HG03135 (cell line): ENCODE measurements around the gene UNC13B.

Source experiments
- ATAC-seq: cut with Tn5 transposase; IDR thresholded peaks from one replicate; pipeline ENCODE4 v1.9.1; 2021; ENCODE audit warnings: mild to moderate bottlenecking, moderate library complexity; ENCODE audit not compliant: unreplicated experiment

Gene UNC13B

GRCh38 chr9:35272989-35273388, 111.2 kb downstream of the UNC13B start:
- no peak for ATAC-seq

DNA sequence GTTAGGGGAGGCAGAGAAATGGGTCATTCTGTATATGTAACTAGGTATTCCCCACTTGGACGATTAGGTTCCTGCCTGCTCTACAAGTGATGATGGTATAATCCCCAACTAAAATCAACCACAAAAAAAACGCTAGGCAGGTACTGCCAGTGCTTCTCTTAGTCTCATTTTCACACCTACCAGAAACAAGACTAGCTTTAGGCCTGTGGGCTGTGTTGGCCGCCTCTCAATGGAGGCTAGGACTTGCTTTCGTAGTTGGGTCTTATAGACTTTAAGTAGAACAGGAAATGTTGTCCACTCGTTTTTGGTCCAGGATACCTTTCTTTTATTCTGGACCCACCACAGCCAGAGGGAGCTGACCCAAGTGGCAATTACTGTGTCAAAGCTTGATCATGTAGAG, 111.8 kb downstream of the UNC13B start:
- ATAC-seq, result no peak

DNA sequence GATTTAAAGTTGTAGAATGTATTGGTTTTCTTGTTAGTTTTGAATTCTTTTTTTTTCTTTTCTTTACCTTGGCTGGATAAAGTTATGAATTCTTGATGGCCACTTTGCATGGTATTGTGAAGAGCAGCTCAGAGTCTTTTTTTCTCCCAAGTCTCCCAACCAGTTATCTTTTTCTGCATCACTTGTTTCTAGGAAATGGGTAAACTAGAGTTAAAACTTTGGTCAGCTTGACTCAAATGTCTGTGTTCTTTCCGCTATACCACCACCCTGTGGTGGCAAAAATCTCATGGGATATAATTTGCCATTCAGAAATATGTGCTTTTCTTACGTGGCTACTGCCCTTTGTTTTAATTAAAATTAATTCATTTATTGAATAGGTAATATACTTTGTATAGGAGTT, 113.2 kb downstream of the UNC13B start:
- no peak for ATAC-seq

DNA sequence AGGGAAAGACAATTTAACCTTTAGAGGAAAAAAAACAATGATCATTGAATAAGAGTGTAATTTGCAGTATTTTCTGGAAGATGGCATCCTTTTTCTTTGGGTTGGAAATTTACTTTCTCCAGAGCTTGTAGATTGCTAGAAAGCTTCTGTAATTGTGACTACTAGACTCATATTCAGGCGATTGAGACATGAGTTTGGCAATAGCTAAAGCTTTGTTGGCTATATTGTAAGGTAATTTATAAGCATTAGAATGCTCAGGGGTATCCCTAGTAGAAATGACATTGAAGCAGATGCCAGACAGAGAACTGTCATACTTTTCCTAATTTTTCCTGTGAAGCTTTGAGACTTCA, 115.3 kb downstream of the UNC13B start:
- no peak for ATAC-seq

- no peak for ATAC-seq
Measured at GRCh38 chr9:35277628-35278359, 116.0 kb downstream of the UNC13B start.

GRCh38 chr9:35279946-35280345, 118.1 kb downstream of the UNC13B start:
- ATAC-seq, result no peak

DNA sequence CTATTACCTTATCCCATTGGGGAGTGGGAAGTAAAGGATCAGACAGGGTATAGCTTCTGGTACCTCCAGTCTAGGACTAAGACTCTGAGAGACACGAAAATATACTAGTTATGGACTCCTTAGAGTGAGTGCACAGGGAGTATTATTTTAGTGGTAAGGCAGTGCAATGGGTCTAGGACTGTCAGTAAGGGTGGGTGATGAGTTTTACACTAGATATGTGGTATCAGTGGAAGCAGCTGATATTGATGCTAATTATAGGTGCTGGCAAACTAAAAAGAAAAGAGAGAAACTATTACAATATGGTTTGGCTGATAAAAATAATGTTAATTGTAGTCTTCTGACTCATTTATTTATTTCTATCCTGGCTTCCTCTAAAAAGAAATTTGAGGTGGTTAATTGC, 118.6 kb downstream of the UNC13B start:
- no peak for ATAC-seq

DNA sequence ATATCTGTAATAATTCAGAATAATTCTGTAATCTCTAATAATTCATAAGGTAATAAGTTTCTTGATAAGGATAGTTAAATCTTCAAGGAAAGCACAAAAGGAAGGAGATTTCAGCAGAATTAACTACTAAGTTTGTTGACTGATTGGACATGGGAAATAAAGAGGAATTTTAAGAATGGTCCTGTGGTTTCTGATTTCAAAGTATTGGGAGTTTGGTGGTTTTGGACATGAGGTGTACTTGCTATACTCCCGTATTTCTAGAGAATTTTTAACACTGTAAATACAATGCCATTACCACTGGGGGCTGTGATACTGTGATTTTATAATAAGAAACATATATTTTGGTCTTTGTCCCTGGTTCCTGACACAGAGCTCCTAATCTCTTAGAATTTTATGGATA, 123.9 kb downstream of the UNC13B start:
- no peak for ATAC-seq

- ATAC-seq, result no peak
Measured at GRCh38 chr9:35286381-35286780, 124.6 kb downstream of the UNC13B start.

GRCh38 chr9:35287987-35288632, 126.3 kb downstream of the UNC13B start:
- no peak for ATAC-seq

DNA sequence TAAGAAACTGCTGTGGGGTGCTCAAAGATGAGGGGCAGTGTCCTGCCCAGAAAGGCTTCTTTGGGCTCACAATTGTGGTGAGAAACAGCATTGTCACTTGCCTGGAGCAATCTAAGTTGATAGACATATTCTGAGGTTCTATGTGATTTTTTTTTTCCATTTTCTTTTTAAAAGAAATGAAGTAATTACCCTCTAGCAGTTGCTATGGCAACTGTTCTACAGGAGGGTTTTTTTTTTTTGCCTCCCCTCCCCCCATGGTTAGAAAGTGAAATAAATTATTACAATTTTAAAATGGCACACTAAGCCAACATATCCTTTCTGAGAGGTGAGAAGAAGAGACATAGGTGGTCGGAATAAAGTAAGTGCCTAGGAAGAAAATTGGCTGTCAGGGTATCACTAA, 127.0 kb downstream of the UNC13B start:
- no peak for ATAC-seq

DNA sequence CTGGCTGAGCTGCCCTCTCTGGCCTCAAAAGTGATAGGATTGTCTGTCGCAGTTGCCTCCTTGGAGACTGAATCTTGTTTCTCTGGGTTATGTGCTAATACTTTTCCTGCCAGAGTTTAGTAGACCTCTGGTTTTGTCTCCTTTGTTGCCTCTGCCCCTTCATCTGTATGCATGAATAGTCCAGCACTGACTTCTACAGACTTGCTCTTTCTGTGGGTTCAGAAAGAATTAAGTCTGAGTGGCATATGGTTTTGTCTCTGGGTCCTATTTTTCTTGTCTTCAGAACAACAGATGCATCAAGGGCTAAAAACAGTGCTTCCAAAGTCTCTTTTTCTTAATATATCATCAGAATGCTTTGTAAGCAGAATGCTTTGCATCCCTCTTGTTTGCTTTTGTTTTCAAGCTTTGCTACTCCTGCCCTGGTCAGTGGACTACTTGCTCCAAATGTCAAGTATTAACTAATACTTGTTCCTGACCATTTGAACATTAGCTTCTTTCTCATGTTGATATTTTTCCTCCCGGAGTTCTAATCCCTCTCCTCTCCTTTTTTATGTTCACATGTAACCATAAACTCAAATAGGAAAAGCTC, 131.7 kb downstream of the UNC13B start:
- ATAC-seq, result no peak

GRCh38 chr9:35294066-35294465, 132.3 kb downstream of the UNC13B start:
- no peak for ATAC-seq

GRCh38 chr9:35294556-35294955, 132.7 kb downstream of the UNC13B start:
- ATAC-seq, result no peak

DNA sequence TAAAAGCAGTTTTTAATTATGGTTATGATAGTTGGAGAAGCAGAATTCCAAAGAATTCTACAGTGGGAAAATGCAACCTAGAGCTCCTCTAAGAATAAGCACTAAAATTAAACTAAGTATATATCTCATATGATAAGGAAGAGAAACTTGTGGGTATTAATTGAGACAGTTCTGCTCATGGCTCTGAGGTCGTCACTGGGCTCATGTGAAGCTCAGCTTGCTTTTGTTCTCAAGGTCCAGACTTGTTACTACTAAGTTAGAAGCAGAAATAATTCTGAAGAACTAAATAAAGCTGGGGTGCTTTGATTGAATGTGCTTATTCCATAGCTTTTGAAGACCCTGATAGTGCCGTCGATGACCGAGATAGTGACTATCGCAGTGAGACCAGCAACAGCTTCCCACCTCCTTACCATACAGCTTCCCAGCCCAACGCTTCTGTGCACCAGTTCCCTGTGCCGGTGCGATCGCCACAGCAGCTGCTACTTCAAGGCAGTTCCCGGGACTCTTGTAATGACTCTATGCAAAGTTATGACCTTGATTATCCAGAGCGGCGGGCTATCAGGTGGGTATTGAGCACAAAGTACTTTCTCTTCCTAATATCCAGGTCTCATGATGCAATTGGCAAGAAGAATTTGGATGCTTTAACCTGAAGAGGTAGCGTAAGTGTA, 133.7 kb downstream of the UNC13B start:
- no peak for ATAC-seq

DNA sequence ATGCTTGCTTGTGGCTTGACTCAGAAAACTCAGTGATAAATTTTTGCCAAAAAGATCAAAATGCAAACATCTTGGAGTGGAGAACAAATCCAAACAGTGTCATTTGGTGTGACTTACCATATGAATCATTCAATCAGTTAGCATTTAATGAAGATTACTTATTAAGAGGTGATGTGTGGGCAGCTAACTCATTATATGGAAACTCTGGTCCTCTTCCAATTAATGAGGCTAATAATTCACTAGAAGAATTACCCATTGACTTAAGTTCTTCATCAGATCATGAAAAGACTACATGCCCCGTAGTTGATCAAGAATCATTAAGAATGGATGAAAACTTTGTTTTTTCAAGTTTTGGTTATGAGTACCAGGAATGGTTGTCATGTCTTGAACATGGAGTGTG, 141.8 kb downstream of the UNC13B start:
- no peak for ATAC-seq

- no peak for ATAC-seq
Measured at GRCh38 chr9:35306283-35306682, 144.5 kb downstream of the UNC13B start.

DNA sequence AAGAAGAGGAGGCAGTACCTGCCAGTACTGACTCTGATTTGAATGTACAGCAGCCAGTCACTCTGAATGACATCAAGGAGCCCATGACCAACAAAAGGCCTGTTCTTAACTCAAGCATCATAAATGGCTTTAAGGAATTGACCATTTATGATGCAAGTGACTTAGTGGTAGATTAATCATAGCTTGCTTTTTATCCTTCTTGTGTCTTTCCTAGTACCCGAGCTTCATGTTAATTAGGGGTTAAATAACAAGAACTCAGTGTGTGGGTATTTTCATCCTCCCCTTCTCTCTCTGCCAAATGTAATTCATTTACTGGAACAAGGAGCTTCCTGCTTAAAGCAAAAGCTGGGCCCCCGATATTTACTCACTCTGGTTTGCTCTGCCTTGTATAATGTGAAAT, 146.5 kb downstream of the UNC13B start:
- no peak for ATAC-seq

GRCh38 chr9:35311891-35312639, 150.3 kb downstream of the UNC13B start:
- no peak for ATAC-seq

GRCh38 chr9:35313460-35313859, 151.7 kb downstream of the UNC13B start:
- no peak for ATAC-seq

- no peak for ATAC-seq
Measured at GRCh38 chr9:35313916-35314315, 152.1 kb downstream of the UNC13B start.
